BJ (cell line): ENCODE measurements around the gene AP1G2. TPM values are rescaled to one million over a fixed set of nuclear protein-coding genes. Genes with fewer than 3 reads are reported as not detected.

Experiments used
- CTCF ChIA-PET: fragments of 350-600 bp; formaldehyde crosslinking; extraction: SDS; loops from one replicate; lab custom pipeline; 2021; ENCODE audit warnings: antibody characterized with exemption, inconsistent platforms; lab: Yijun Ruan, JAX
- POLR2A ChIA-PET: fragments of 300-600 bp; sonication (Branson Sonifier 250); formaldehyde crosslinking; extraction: SDS; loops from one replicate; lab custom pipeline; 2021; ENCODE audit warnings: antibody characterized with exemption; lab: Charles Lee
- DNase-seq: peaks from one replicate; pipeline ENCODE4 v3.0.0-alpha.2; 2011; ENCODE audit warnings: low read depth
- H3K27me3 ChIP-seq: 2 replicates; pipeline ENCODE4 v1.6.0; 2011; ENCODE audit warnings: low read length; ENCODE audit not compliant: control insufficient read depth, insufficient read depth
- H3K36me3 ChIP-seq: 2 replicates; pipeline ENCODE4 v1.5.1; 2011; ENCODE audit warnings: low read length; ENCODE audit not compliant: control insufficient read depth, insufficient read depth
- H3K4me3 ChIP-seq: 2 replicates; pipeline ENCODE4 v1.5.1; 2011; ENCODE audit warnings: low read depth, mild to moderate bottlenecking, control low read depth, low read length
- CTCF ChIP-seq: IDR thresholded peaks from 2 replicates; pipeline ENCODE4 v1.5.1; 2011; ENCODE audit warnings: low read depth, mild to moderate bottlenecking, control low read depth, inconsistent platforms, low read length, moderate library complexity; ENCODE audit not compliant: insufficient read depth
- polyA plus RNA-seq: library from polyadenylated mRNA; depleted of rRNA; stranded (reverse); fragments of >200 nt; gene quantifications from 2 replicates; pipeline ENCODE4 v1.2.3, GENCODE V29; 2011

The AP1G2 gene
- polyA plus RNA-seq, 1 experiment = 54.5 TPM

GRCh38 chr14:23550812-23551265 lies 16.8 kb downstream of the AP1G2 start:
- no peak for TF ChIP-seq CTCF
- no peak for DNase-seq
- CTCF ChIA-PET = interaction anchor here (3.3 kb wide), 1 partner anchor 8 kb away, joined by 23 read pairs; no protein-coding TSS in a partner anchor
- H3K27me3 ChIP-seq = peaks cover 2% of the 10 kb centered on the region; the same call in 1 of the 2 replicates
- H3K36me3 ChIP-seq = no peaks in the 10 kb centered on the region
- H3K4me3 ChIP-seq = peak overlapping the region; percentile 69
- POLR2A ChIA-PET = no interaction called here

- CTCF ChIA-PET = interaction anchor here (0.6 to 3.3 kb wide), 5 partner anchors 9 to 950 kb away, joined by 3 to 23 read pairs (median 4); no protein-coding TSS in a partner anchor
- Histone ChIP-seq H3K27me3 (peaks cover 2% of the 10 kb centered on the region; the same call in 1 of the 2 replicates), H3K36me3 (no peaks in the 10 kb centered on the region), H3K4me3 (peak overlapping the region; percentile 69)
- no peak for TF ChIP-seq CTCF
- POLR2A ChIA-PET = no interaction called here
- no peak for DNase-seq
These were observed 17.3 kb downstream of the AP1G2 start for GRCh38 chr14:23550131-23550811.

GRCh38 chr14:23548351-23549318 lies 19.0 kb downstream of the AP1G2 start:
- CTCF ChIA-PET = interaction anchor here (0.6 to 3.3 kb wide), 7 partner anchors 8 to 71 kb away, joined by 3 to 23 read pairs (median 4); no protein-coding TSS in a partner anchor
- no peak overlapping the region for H3K4me3 ChIP-seq
- no peaks in the 10 kb centered on the region for H3K36me3 ChIP-seq
- no peak for TF ChIP-seq CTCF
- DNase-seq = no peak
- H3K27me3 ChIP-seq = peaks cover 2% of the 10 kb centered on the region; the same call in 1 of the 2 replicates
- POLR2A ChIA-PET = no interaction called here

DNA sequence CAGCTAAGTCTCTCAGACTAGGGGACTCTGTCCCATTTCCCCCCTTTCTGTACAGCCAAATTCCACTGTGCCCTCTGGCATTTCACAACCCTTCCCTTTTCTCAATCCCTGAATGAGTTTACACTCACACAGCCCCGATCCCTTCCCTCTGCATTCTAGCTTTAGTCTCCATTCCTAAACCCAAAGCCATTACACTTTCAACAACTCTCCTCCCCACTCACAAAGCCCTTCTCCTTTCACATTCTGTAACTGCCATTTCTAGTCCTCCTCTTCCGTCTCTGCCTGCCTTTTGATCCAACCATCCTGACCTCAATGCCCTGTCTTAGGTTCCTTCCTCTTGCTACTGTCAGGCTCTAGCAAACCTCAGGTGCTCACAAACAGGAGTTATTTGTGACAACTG lies 19.7 kb downstream of the AP1G2 start:
- no peaks in the 10 kb centered on the region for H3K36me3 ChIP-seq
- peaks cover 2% of the 10 kb centered on the region; the same call in 1 of the 2 replicates for H3K27me3 ChIP-seq
- ChIA-PET CTCF (interaction anchor here (1.2 to 3.3 kb wide), 4 partner anchors 8 to 70 kb away, joined by 3 to 23 read pairs (median 10); no protein-coding TSS in a partner anchor), POLR2A (interaction anchor here (0.5 kb wide), 1 partner anchor 199 kb away, joined by 4 read pairs; no protein-coding TSS in a partner anchor)
- H3K4me3 ChIP-seq = no peak overlapping the region
- TF ChIP-seq CTCF = no peak
- no peak for DNase-seq
